Hypothalamus (tissue), 51 donors: Measurements from ENCODE around the gene GMPPB.
A peak's percentile ranks its signal among the peaks of the same experiment; 100 is the strongest.
"Not testable (repeated sequence)": the region's sequence is repeated elsewhere in the genome, so short reads cannot be mapped to it uniquely, and the experiment has no call there.

Source experiments
- DNase-seq, 51 donors: peaks; one replicate each; lab custom pipeline; 2025; lab: John Stamatoyannopoulos, UW

The GMPPB gene

DNA sequence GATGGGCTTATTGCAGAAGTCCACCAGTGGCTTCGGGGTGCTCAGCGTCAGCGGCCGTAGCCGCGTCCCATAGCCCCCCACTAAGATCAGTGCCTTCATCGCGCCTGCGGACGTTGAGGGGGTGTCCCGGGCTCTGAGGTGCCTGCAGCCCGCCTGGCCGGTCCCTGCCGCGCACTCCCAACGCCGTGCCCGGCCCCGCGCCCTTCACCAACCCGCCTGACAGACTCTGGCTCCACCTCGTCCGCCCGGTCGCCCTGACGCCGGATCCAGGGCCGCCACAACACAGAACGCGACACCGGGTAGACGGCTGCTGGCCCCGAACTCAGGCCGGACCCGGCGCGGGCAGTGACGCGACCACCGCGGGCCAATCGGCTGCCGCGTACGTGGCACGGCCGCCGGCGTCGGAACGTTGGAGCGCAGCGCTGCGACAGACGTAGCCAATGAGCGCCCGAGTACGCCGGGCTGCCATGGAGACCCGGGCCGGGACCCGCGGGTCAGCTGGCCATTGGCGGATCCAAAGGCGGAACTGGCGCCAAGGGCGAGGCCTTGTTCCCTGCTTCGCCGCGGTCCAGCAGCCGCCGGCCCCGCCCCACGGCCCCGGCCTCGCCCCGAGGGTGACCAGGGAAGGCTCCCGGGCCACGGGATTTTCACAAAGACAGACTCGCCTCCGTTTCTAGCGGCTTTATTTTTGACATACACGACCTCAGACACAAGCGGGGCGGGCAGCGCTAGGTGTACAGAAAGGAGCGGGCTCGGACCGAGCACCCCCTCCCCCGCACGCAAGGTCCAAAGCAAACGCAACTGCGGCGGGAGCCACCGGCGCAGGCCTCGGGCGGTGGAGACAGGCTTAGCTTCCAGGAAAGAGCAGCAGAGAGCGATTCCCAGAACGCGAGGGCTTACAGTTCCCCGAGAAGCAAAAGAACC lies at the start of gene GMPPB:
GMPPB (minus strand) TSS at position 324 of the 924 bp plus-strand sequence; CDS start at position 99, 225 bp downstream.
- DNase-seq = peak; percentile 43 to 99 (median 94)

DNA sequence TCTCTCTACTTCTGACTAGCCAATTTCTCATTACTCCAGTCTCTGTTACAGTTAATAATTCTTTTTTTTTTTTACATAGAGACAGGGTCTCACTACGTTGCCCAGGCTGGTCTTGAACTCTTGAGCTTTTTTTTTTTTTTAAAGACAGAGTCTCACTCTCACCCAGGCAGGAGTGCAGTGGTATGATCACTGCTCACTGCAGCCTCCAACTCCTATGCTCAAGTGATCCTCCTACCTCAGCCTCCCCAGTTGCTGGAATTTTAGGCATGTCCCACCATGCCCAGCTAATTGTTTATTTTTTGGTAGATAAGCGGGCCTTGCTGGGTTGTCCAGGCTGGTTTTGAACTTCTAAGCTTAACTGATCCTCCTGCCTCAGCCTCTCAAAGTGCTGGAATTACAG lies 49.0 kb upstream of the GMPPB start:
- no peak for DNase-seq

DNA sequence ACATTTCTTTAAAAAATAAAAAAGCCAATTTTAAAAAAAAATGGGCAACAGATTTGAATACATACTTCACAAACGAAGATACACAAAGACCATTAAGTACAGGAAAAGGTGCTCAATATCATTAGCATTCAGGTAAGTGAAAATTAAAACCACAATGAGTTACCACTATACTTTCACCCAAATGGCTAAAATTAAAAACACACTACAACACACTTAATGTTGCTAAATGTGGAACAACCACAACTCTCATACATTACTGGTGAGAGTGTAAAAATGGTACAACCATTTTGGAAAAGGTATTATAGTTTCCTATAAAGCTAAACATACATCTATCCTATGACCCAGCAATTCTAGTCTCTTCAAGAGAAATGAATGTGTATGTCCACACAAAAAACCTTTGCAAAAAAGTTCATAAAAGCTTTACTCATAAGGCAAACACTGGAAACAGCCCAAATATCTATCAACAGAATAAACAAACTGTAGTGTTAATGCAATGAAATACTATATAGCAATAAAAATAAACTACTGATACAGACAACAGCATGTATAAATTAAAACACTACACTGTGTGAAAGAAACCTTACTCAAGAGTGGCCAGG lies 47.7 kb upstream of the GMPPB start:
- DNase-seq = no peak

DNA sequence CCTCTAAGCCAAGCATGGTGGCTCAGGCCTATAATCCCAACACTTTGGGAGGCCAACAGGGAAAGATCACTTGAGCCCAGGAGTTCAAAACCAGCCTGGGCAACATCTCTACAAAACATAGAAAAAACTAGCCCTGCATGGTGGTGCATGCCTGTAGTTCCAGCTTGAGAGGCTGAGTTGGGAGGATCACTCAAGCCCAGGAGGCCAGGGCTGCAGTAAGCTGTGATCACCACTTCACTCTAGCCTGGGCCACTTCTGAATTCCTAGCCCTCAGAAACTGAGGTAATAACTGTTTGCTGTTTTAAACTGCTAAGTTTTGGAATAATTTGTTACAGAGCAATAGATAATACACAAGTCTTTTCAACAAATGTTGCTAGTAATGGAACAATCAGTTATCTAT lies 46.2 kb upstream of the GMPPB start:
- no peak for DNase-seq

DNA sequence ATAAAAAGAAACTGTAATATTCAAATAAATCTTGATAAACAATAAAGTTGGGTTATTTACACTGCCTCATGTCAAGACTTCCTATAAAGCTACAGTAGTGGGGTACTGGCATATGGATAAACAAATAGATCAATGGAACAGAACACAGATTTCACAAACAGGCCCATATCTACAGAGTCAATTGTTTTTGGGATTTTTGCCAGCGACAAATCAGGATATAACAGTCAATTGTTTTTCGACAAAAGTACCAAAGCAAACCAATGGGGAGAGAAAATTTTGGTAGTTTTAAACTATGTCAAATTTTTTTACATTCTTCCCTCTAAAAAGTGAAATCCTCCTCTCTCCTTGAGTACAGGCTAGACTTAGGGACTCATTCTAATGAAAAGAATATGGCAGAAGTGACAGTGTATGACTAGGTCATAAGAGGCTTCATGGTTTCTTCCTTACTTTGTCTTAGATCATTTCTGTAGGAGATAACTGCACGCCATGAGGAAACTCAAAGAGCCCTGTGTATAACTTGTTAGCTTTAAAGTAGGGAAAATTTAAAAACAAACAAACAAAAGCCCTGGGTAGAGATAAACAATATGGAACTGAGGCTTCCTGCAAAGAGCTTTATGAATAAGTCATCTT lies 45.6 kb upstream of the GMPPB start:
- DNase-seq = no peak

DNA sequence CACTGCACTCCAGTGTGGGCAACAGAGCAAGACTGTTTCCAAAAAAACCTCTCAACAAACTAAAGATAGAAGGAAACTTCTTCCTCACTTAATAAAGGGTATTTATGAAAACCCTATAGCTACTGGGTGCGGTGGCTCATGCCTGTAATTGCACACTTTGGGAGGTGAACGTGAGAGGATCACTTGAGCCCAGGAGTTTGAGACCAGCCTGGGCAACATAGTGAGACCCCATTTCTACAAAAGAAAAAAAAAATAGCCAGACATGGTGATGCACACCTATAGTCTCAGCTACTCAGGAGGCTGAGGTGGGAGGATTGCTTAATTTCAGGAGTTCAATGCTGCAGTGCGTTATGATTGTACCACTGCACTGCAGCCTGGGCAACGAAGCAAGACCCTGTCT lies 40.2 kb upstream of the GMPPB start:
- no peak for DNase-seq

DNA sequence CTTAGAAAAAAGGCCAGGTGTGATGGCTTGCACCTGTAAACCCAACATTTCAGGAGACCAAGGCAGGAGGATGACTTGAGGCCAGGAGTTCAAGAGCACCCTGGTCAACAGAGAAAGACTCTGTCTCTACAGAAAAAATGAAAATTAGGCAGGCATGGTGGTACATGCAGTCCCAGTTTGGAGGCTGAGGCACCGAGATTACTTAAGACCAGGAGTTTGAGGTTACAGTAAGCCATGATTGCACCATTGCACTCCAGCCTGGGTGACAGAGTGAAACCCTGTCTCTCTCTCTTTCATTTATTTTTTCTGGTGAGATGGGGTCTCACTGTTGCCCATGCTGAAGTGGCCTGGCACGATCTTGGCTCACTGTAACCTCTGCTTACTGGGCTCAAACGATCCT lies 37.9 kb upstream of the GMPPB start:
- no peak for DNase-seq

DNA sequence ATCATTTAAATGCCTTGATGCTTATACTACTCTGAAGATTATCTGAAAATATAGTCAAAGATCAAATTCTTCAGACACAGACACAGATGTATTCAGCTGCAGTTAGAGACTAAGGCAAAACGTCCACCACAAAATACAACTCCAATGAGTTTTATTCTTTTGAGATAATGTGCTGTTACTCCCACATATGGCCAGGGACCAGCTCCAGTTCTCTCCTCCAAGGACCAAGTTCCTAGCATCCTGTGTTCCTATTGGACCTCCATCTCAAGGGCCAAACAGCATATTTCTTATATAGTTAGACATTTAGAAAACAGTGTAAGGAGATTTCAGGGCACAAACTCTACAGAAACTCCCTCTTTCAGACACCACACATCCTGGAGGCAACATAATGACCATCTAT lies 35.5 kb upstream of the GMPPB start:
- DNase-seq = no peak

DNA sequence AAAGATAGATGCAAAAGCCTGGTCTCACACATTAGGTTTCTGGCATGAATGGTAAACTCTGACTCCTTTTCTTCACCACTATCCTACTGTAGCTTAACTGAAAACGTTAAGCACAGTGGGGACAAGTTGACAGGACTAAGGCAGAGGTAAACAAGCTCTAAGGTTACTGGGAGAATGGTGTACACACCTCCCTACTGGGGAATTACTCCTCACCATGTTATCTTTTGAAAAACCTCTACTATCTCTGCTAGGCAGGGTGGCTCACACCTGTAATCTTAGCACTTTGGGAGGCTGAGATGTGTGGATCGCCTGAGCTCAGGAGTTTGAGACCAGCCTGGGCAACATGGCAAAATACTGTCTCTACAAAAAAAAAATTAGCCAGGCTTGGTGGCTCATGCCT lies 33.4 kb upstream of the GMPPB start:
- DNase-seq = no peak

DNA sequence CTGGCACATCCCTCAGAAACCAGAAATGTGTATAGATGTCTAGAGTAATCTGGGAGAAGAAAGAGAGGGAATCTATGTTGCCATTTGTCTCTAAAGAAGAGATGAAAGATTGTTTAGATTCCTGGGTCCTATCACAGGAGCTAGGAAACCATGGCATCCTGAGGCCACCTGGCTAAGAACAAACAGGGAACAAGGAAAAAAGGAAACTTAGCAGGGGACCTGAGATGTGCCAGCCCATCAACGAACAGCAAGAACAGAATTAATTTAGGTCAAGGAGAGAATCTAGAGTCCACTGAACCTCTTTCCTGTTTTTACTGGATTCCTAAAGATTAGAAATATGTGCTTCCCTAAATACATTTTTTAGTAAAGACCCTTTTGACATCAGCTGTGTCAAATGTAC lies 32.3 kb upstream of the GMPPB start:
- DNase-seq = no peak

- no peak for DNase-seq
Observed at GRCh38 chr3:49754536-49754935, 30.8 kb upstream of the GMPPB start.

DNA sequence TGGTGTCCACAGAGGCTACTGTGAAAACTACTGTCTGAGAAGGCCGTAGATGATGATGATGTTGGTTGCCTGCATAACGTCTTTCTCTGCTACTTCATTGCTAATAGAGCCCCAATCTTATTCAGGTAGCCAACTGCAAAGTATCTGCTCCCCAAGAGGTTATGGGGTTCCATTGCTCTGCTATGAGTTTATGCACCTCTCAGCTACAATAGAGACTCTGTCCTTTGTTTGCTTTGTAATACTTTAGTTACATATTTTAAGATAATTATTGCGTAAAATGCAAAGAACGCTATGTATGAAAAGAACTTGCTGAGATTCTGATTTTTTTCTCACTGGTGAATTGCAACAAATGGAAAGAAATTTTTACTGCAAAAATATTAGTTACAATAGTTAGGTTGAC lies 27.8 kb upstream of the GMPPB start:
- DNase-seq = no peak

- DNase-seq = no peak
Observed at GRCh38 chr3:49750056-49750455, 26.3 kb upstream of the GMPPB start.

DNA sequence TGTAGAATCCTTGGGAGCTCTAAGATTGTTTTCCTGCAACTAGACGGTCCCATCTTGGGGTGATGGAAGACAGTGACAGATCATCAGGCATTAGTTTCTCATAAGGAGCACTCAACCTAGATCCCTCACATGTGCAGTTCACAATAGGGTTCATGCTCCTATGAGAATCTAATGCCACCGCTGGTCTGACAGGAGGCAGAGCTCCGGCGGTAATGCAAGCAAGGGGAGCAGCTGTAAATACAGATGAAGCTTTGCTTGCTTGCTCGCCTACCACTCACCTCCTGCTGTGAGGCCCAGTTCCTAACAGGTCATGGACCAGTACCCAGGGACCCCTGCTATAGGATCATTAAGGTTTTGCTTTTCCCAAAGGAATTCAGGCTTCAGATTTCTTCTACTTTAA lies 25.1 kb upstream of the GMPPB start:
- not testable (repeated sequence) for DNase-seq

GRCh38 chr3:49747792-49748480 lies 24.2 kb upstream of the GMPPB start:
- DNase-seq = no peak

DNA sequence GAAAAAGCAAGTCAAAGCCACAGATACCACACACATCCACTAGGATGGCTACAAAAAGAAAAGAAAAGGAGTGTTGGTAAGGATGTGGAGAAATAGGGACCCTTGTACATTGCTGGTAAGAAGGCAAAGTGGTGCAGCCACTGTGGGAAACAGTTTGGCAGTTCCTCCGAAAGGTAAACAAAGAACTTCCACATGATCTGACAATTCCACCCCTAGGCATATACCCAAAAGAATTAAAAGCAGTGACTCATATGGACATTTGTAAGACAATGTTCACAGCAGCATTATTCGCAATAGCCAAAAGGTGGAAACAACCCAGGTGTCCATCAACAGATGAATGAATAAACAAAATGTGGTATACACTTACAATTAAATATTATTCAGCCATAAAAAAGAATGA lies 22.2 kb upstream of the GMPPB start:
- DNase-seq = no peak

- no peak for DNase-seq
Observed at GRCh38 chr3:49740427-49740826, 16.7 kb upstream of the GMPPB start.

GRCh38 chr3:49738067-49738713 lies 14.4 kb upstream of the GMPPB start:
- DNase-seq = no peak

DNA sequence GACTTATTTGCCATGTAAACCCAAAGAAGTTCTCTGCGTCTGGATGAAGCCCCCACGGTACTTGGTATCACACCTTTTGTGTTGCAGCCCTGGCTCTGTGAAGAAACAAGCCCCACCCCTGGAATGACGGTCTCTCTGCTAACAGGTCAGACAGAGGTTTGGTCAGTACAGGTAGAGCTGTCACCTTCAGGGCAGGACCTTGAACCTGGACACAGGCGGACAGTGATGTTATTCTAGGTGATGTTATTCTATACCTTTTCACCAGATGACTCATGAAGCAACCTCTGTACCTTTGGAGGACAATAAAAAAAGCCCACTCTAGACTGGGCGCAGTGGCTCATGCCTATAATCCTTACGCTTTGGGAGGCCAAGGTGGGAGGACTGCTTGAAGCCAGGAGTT lies 11.0 kb upstream of the GMPPB start:
- DNase-seq = no peak

DNA sequence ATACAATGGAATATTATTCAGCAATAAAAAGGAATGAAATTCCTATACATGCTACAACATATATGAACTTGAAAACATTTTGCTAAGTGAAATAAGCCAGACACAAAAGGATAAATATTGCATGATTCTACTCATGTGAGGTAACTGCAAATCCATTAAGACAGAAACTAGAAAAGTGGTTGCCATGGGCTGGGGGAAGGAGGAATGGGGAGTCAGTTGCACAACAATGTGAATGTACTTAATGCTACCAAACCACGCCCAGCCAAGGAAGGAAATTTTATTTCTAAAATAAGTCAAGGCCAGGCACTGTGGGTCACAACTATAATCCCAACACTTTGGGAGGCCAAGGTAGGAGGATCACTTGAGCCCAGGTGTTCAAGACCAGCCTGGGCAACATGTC lies 9.8 kb upstream of the GMPPB start:
- DNase-seq = no peak

- DNase-seq = no peak
Observed at GRCh38 chr3:49732597-49732996, 8.8 kb upstream of the GMPPB start.
